ENCODE measurements around the gene TLCD2.
A peak's percentile ranks its signal among the peaks of the same experiment; 100 is the strongest.
"Not testable (repeated sequence)": the region's sequence is repeated elsewhere in the genome, so short reads cannot be mapped to it uniquely, and the experiment has no call there.

Gene TLCD2

DNA sequence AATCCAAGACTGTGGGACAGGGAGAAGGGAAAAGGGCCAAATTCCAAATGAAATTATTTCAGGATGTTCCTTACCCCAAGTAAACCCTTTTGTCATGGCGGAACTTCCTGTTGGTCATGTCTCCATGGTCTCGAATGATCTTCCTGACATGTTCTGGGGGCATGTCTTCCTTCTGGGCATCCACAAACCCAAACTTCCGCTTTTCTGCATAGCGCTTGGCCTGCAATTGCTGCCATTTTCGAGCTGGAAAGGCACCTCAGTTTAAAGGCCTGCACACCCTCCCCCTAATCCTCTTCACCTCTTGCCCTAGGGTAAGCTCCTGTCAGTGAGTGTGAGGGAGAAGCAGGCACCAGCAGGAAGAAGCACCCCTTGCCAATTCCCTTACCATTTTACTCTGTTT, 26.7 kb downstream of the TLCD2 start:
- no peak for DNase-seq

DNA sequence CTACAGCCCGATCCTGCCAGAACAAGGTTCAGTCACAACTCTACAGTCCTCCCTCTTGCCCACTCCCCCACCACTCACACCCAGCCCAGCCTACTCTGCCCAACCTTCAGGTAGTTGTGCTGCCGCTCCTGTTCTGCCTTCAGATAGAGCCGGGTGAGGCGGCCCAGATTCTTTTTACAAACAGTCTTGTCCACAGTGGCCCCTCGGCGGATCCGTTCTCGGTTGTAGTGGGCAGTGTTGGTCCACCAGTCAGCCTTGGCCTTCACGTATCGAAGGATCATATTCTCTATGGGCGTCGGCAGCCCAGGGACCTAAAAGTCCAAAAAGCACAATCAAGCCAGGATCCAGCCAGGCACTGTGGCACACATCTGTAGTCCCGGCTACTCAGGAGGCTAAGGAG, 33.8 kb downstream of the TLCD2 start:
- DNase-seq = no peak

DNA sequence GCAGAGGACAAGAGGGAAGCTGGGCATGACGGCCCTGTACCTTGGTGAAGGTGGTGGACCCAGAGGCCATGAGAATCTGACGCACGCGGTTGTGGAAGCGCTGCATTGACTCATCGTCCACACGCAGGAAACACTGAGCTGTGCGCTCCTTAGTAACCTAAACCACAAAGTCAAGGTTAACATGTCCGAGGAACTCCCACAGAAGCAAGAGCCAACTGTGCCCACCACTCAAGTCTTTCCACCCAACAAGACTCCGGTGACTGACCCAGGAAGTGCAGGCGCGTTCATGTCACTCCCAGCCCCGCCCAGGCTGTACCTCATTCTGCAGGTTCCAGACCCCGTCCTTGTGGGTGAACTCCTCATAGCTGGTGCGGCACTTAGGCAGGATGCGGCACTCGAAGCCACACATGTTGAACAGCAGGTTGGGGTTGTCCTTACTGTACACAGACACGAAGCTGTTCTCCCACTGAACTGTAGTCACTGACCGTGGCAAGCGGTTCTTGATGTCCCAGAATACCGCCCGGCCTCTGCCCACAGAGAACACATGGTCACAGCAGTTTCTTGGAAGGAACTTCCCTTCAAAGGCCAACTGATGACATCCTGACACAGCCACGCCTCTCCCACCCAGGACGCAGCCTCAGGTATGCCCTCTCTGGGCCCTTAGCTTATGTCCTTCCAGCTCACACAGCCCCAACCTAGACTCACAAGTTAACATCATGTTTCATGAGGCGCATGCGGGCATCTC, 37.0 kb downstream of the TLCD2 start:
- DNase-seq = peak; percentile 15 to 20

DNA sequence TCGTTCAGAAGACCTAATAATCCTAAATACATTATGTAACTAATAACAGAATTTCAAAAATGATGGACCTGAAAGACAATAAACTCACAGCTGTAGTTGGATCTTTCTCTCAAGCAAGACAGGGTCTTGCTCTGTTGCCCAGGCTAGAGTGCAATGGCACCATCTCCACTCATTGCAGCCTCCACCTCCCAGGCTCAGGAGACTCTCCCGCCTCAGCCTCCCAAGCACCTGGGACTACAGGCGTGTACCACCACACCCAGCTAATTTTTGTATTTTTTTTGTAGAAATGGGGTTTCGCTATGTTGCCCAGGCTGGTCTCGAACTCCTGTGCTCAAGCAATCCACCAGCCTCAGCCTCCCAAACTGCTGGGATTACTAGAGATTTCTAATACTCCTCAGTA, 46.2 kb downstream of the TLCD2 start:
- not testable (repeated sequence) for DNase-seq

DNA sequence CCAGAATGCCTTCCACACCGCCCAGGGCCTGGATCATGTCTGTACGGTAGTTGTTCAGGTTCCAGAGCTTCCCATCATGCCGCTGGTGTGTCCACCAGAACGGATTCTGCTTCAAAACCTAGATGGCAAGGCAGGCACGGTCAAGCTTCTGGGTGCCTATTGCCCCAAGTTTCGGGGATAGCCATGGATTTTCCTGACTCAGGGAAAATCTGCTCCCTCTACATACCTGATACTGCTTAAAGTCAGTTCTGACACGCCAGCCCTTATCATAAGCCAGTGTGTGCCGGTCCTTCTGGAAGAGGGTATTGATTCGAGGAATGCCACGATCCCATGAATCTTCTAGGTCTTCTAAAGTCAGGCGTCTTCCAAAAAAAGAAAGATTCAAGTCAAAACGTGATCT, 49.1 kb downstream of the TLCD2 start:
- no peak for DNase-seq

DNA sequence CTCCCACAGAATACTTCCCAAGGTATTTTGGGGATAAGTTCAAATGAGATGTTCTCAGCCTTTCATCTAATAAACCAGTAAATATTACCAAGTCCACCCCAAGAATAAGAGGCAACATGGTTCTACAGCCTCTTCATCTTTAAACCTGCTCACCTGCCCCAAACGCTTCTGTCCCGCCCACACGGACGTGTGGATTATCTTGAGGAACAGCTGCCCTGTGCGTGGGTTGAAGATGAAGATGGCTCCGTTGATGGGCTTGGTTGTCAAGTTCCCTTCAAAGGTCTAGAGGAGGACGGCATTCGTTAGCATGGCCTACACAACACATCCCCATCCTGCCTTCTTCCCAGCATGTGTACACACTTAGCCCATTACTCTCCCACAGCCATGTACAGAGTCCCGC, 52.1 kb downstream of the TLCD2 start:
- no peak for DNase-seq

DNA sequence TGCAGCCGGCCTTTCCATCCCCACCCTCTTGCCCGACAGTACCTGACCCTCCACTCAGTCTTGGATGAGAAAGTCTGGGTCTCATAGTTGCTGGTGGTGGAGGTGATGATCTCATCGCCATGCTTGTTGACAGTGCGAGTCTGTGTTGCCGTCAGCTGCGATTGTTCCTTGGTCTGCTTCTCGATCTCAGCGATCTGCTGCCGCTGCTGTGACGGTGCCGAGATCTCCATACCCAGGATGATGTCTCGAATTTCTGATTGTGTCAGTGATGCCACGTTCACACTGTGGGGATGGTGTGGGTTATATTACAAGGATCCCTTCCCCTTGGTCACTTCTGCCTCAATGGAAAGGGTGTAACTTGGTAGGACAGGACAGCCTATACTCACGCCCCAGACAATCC, 56.4 kb downstream of the TLCD2 start:
- DNase-seq = no peak

DNA sequence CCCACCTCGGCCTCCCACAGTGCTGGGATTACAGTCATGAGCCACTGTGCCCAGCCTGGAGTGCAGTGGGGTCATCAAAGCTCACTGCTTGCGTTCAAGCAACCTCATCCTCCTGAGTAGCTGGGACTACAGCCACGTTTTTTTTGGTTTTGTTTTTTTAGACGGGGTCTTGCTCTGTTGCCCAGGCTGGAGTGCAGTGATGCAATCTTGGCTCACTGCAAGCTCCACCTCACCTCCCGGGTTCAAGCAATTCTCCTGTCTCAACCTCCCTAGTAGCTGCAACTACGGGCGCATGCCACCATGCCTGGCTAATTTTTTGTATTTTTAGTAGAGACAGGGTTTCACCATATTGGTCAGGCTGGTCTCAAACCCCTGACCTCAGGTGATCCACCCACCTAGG, 57.4 kb downstream of the TLCD2 start:
- DNase-seq = not testable (repeated sequence)

All from activated CD4-positive, alpha-beta T cell treated with anti-CD3 and anti-CD28 coated beads for 4 hours (primary cell).